ENCODE data around the gene TPPP2. TPM values are rescaled to one million over a fixed set of nuclear protein-coding genes. Genes with fewer than 3 reads are reported as not detected.

The TPPP2 gene
- polyA plus RNA-seq, 1 donor from 2014 or later: not detected

DNA sequence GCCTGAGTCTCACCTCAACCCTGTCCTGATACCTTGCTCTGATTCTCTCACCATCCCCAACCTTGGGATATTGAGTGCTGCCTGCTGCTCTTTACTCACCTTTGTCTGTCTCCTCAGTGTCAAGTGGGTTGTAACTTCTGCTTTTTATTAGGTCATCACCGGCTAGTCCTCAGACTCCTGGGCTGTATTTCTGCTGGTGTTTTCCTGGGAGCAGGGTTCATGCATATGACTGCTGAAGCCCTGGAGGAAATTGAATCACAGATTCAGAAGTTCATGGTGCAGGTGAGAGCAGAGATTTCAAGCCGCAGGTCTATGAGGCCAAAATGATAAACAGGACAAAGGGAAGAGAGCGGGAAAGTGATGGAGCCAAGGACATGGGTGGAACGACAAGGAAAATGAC is 30.4 kb upstream of the TPPP2 start:
- Histone ChIP-seq H3K27me3 (ENCODE audit: insufficient read depth, low read depth, low read length) (no peaks in the 10 kb centered on the region), H3K9ac (ENCODE audit: low read length) (no peak overlapping the region), H3K9me3 (ENCODE audit: low read length) (no peaks in the 10 kb centered on the region), H3K36me3 (ENCODE audit: insufficient read depth, low read length) (no peaks in the 10 kb centered on the region), H3K27ac (ENCODE audit: low read length) (no peak overlapping the region), H3K4me2 (ENCODE audit: low read length) (no peak overlapping the region), H2AFZ (ENCODE audit: low read depth, low read length) (no peak overlapping the region), H3F3A (ENCODE audit: insufficient read depth, low read length, poor library complexity, severe bottlenecking) (no peaks in the 10 kb centered on the region), H3K79me2 (replicated peaks; ENCODE audit: insufficient read depth, low read length) (no peaks in the 10 kb centered on the region), H3K4me3 (ENCODE audit: low read length) (no peak overlapping the region), H3K9me2 (ENCODE audit: insufficient read depth, low read length) (no peaks in the 10 kb centered on the region), H4K20me1 (ENCODE audit: insufficient read depth) (no peaks in the 10 kb centered on the region)
- TF ChIP-seq SMC3 (conservative IDR thresholded peaks at IDR 0.05; ENCODE audit: poor library complexity): no peak
- TF ChIP-seq MXI1 (conservative IDR thresholded peaks at IDR 0.05; ENCODE audit: poor library complexity, severe bottlenecking): no peak
- no peak for TF ChIP-seq RAD21 (conservative IDR thresholded peaks at IDR 0.05)
- TF ChIP-seq POLR2AphosphoS5 (IDR thresholded peaks at IDR 0.05): no peak
- no peak for TF ChIP-seq TAF1 (IDR thresholded peaks at IDR 0.05; ENCODE audit: low read depth)
- TF ChIP-seq EZH2 (IDR thresholded peaks at IDR 0.05; ENCODE audit: borderline replicate concordance, insufficient read depth, low read length, poor library complexity, severe bottlenecking): no peak
- no peak for TF ChIP-seq EP300 (conservative IDR thresholded peaks at IDR 0.05; ENCODE audit: poor library complexity, severe bottlenecking)
- TF ChIP-seq, protein P1, sequence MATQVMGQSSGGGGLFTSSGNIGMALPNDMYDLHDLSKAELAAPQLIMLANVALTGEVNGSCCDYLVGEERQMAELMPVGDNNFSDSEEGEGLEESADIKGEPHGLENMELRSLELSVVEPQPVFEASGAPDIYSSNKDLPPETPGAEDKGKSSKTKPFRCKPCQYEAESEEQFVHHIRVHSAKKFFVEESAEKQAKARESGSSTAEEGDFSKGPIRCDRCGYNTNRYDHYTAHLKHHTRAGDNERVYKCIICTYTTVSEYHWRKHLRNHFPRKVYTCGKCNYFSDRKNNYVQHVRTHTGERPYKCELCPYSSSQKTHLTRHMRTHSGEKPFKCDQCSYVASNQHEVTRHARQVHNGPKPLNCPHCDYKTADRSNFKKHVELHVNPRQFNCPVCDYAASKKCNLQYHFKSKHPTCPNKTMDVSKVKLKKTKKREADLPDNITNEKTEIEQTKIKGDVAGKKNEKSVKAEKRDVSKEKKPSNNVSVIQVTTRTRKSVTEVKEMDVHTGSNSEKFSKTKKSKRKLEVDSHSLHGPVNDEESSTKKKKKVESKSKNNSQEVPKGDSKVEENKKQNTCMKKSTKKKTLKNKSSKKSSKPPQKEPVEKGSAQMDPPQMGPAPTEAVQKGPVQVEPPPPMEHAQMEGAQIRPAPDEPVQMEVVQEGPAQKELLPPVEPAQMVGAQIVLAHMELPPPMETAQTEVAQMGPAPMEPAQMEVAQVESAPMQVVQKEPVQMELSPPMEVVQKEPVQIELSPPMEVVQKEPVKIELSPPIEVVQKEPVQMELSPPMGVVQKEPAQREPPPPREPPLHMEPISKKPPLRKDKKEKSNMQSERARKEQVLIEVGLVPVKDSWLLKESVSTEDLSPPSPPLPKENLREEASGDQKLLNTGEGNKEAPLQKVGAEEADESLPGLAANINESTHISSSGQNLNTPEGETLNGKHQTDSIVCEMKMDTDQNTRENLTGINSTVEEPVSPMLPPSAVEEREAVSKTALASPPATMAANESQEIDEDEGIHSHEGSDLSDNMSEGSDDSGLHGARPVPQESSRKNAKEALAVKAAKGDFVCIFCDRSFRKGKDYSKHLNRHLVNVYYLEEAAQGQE (IDR thresholded peaks at IDR 0.05; ENCODE audit: borderline replicate concordance): no peak
- TF ChIP-seq, protein P2, sequence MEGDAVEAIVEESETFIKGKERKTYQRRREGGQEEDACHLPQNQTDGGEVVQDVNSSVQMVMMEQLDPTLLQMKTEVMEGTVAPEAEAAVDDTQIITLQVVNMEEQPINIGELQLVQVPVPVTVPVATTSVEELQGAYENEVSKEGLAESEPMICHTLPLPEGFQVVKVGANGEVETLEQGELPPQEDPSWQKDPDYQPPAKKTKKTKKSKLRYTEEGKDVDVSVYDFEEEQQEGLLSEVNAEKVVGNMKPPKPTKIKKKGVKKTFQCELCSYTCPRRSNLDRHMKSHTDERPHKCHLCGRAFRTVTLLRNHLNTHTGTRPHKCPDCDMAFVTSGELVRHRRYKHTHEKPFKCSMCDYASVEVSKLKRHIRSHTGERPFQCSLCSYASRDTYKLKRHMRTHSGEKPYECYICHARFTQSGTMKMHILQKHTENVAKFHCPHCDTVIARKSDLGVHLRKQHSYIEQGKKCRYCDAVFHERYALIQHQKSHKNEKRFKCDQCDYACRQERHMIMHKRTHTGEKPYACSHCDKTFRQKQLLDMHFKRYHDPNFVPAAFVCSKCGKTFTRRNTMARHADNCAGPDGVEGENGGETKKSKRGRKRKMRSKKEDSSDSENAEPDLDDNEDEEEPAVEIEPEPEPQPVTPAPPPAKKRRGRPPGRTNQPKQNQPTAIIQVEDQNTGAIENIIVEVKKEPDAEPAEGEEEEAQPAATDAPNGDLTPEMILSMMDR (IDR thresholded peaks at IDR 0.05; ENCODE audit: poor library complexity, severe bottlenecking): no peak

DNA sequence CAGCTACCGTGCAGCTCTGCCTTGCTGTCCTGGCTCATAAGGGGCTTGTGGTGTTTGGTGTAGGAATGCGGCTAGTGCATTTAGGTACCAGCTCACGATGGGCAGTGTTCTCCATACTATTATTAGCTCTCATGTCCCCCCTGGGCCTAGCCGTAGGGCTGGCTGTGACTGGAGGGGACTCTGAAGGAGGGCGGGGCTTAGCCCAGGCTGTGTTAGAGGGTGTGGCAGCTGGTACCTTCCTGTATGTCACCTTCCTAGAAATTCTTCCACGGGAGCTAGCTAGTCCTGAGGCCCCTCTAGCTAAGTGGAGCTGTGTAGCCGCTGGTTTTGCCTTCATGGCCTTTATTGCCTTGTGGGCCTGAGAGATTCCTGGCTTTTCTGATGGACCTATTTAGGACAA is 28.8 kb upstream of the TPPP2 start:
- H4K20me1 ChIP-seq (ENCODE audit: insufficient read depth): no peaks in the 10 kb centered on the region
- no peak overlapping the region for H2AFZ ChIP-seq (ENCODE audit: low read depth, low read length)
- TF ChIP-seq TAF1 (IDR thresholded peaks at IDR 0.05; ENCODE audit: low read depth) (no peak), MXI1 (conservative IDR thresholded peaks at IDR 0.05; ENCODE audit: poor library complexity, severe bottlenecking) (no peak), RAD21 (conservative IDR thresholded peaks at IDR 0.05) (no peak), EZH2 (IDR thresholded peaks at IDR 0.05; ENCODE audit: borderline replicate concordance, insufficient read depth, low read length, poor library complexity, severe bottlenecking) (no peak), EP300 (conservative IDR thresholded peaks at IDR 0.05; ENCODE audit: poor library complexity, severe bottlenecking) (no peak), POLR2AphosphoS5 (IDR thresholded peaks at IDR 0.05) (no peak), SMC3 (conservative IDR thresholded peaks at IDR 0.05; ENCODE audit: poor library complexity) (no peak)
- TF ChIP-seq, protein P1 (IDR thresholded peaks at IDR 0.05; ENCODE audit: borderline replicate concordance): no peak
- TF ChIP-seq, protein P2 (IDR thresholded peaks at IDR 0.05; ENCODE audit: poor library complexity, severe bottlenecking): no peak
- H3K9ac ChIP-seq (ENCODE audit: low read length): no peak overlapping the region
- no peak overlapping the region for H3K4me2 ChIP-seq (ENCODE audit: low read length)
- H3K9me3 ChIP-seq (ENCODE audit: low read length): no peaks in the 10 kb centered on the region
- H3F3A ChIP-seq (ENCODE audit: insufficient read depth, low read length, poor library complexity, severe bottlenecking): no peaks in the 10 kb centered on the region
- no peaks in the 10 kb centered on the region for H3K9me2 ChIP-seq (ENCODE audit: insufficient read depth, low read length)
- H3K27ac ChIP-seq (ENCODE audit: low read length): no peak overlapping the region
- no peaks in the 10 kb centered on the region for H3K36me3 ChIP-seq (ENCODE audit: insufficient read depth, low read length)
- no peak overlapping the region for H3K4me3 ChIP-seq (ENCODE audit: low read length)
- no peaks in the 10 kb centered on the region for H3K27me3 ChIP-seq (ENCODE audit: insufficient read depth, low read depth, low read length)
- H3K79me2 ChIP-seq (replicated peaks; ENCODE audit: insufficient read depth, low read length): no peaks in the 10 kb centered on the region

Data from neural cell (in vitro differentiated cells).